GM12878 (cell line): Measurements from ENCODE around the gene ACE. TPM values are rescaled to one million over a fixed set of nuclear protein-coding genes. Genes with fewer than 3 reads are reported as not detected.
A peak's percentile ranks its signal among the peaks of the same experiment; 100 is the strongest.

Source experiments
- BHLHE40 ChIP-seq, 2 experiments: fragments of 450-650 bp in 1 of 2; IDR thresholded peaks; 2 replicates each; pipeline ENCODE4 v1.6.1; 2011 to 2017; ENCODE audit warnings: low read depth in 2 of 2, borderline replicate concordance in 1 of 2, improper control_type of control experiment in 1 of 2, low read length in 1 of 2, mild to moderate bottlenecking in 1 of 2
- CBX5 ChIP-seq: sonication (generic); IDR thresholded peaks from 2 replicates; pipeline ENCODE4 v1.6.1; 2016; ENCODE audit warnings: low read depth, moderate library complexity, mild to moderate bottlenecking, inconsistent platforms
- CHD4 ChIP-seq: fragments of 200-600 bp; sonication (generic); IDR thresholded peaks from 2 replicates; pipeline ENCODE4 v1.6.1; 2016; ENCODE audit warnings: mild to moderate bottlenecking
- NBN ChIP-seq: fragments of 450-650 bp; IDR thresholded peaks from 2 replicates; pipeline ENCODE4 v1.6.1; 2016
- PML ChIP-seq: IDR thresholded peaks from 2 replicates; pipeline ENCODE4 v1.6.1; 2012; ENCODE audit warnings: low read length, inconsistent platforms
- POU2F2 ChIP-seq: IDR thresholded peaks from 3 replicates; pipeline ENCODE4 v1.6.1; 2011; ENCODE audit warnings: low read depth, mild to moderate bottlenecking, low read length, borderline replicate concordance
- SIN3A ChIP-seq: IDR thresholded peaks from 2 replicates; pipeline ENCODE4 v1.6.1; 2012; ENCODE audit warnings: low read depth, low read length, improper control_type of control experiment
- STAT1 ChIP-seq: fragments of 450-650 bp; conservative IDR thresholded peaks from 2 replicates; pipeline ENCODE4 v1.6.1; 2014; ENCODE audit warnings: antibody characterized with exemption, mild to moderate bottlenecking
- TBL1XR1 ChIP-seq: IDR thresholded peaks from 2 replicates; pipeline ENCODE4 v1.6.1; 2012; ENCODE audit warnings: low read depth, low read length, improper control_type of control experiment
- YBX1 ChIP-seq: fragments of 450-650 bp; IDR thresholded peaks from 2 replicates; pipeline ENCODE4 v1.6.1; 2016; ENCODE audit warnings: antibody characterized with exemption
- polyA plus RNA-seq, 11 experiments: library from polyadenylated mRNA; depleted of rRNA in 4 of 11; unstranded in 6 of 11; stranded (reverse) in 5 of 11; fragments of >200 nt; fragmentation: Nextera tagmentation in 4 of 11; fragmentation: Illumina TruSeq in 1 of 11; extraction: Ambion mirVana in 4 of 11; extraction: Trizol in 1 of 11; gene quantifications; 1 replicate in 1 of 11; 2 replicates in 10 of 11; pipeline versions ENCODE4 v1.2.1 to v1.2.3, GENCODE V29; 2011 to 2016; ENCODE audit warnings: inconsistent platforms in 2 of 11, missing spikeins in 2 of 11, low read depth in 1 of 11
- total RNA-seq, 4 experiments: library from RNA; depleted of rRNA in 3 of 4; stranded (reverse); fragments of >200 nt in 3 of 4; fragmentation: Illumina TruSeq in 1 of 4; extraction: Trizol in 1 of 4; gene quantifications; 2 replicates each; pipeline versions ENCODE4 v1.2.1 to v1.2.3, GENCODE V29; 2013 to 2021
- TF ChIP-seq, protein P1 (sequence below): fragments of 450-650 bp; IDR thresholded peaks from 2 replicates; pipeline ENCODE4 v1.6.1; 2018; ENCODE audit warnings: borderline replicate concordance, mild to moderate bottlenecking; ENCODE audit not compliant: partially characterized antibody
- TF ChIP-seq, protein P2 (sequence below): fragments of 450-650 bp; IDR thresholded peaks from 2 replicates; pipeline ENCODE4 v1.6.1; 2016; ENCODE audit warnings: mild to moderate bottlenecking
- TF ChIP-seq, protein P3 (sequence below): IDR thresholded peaks from 2 replicates; pipeline ENCODE4 v1.6.1; 2012; ENCODE audit warnings: low read depth, low read length, improper control_type of control experiment
- TF ChIP-seq, protein P4 (sequence below): fragments of 450-650 bp; formaldehyde crosslinking; IDR thresholded peaks from 2 replicates; pipeline ENCODE4 v1.4.0; 2022; ENCODE audit warnings: mild to moderate bottlenecking, moderate library complexity
- TF ChIP-seq, protein P5 (sequence below): IDR thresholded peaks from 2 replicates; pipeline ENCODE4 v1.6.1; 2012; ENCODE audit warnings: low read depth, low read length, improper control_type of control experiment
- TF ChIP-seq, protein P6 (sequence below): IDR thresholded peaks from 2 replicates; pipeline ENCODE4 v1.6.1; 2012; ENCODE audit warnings: low read depth, low read length, improper control_type of control experiment
- TF ChIP-seq, protein P7 (sequence below): fragments of 450-650 bp; conservative IDR thresholded peaks from 2 replicates; pipeline ENCODE4 v1.6.1; 2017; ENCODE audit warnings: mild to moderate bottlenecking, moderate library complexity

The ACE gene
- total and polyA plus RNA-seq, 10 of the 15 experiments (the other 5 are each of a cell fraction or from before 2014, with no cell fraction given): 0.46 TPM; not detected in 9

DNA sequence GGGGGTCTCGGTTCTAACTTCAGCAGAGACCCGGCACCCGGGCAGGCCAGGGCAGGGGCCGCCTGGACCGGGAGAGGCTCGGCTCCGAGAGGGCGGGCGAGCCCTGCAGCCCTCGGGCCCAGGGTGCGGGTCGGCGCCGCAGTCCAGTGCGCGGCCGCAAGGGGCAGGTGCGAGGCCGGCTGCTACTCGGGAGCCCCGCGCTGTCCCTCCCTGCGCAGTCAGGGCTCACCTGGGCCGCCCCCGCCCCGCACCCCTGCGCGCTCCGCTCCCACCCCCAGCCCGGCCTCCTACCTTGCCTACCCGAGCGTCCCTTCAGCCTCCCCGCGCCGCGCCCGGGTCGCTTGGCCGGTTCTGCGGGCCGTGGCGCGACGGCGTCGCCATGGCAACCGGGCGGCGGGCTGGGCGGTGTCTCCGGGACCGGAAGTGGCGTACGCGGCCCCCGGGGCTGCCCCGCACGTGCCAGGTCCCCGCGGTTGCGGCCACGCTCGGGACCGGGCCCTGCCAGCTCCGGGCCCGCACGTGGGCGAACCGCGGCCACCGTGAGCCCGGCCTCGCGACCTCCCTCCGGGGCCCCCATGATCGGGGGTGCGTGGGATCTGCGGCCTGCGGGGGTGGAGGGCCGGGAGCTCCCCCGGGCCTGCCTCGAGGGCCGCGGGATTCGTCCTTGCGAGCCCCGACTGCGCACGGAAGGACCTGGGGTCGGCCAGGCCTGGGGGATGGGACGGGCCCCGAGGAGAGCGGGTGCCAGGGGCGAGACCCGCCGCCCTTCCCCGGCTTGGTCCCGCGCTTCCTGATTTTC is 30.7 kb upstream of the ACE start, which contains the start of gene CYB561 (continued):
- TF ChIP-seq, protein P1, sequence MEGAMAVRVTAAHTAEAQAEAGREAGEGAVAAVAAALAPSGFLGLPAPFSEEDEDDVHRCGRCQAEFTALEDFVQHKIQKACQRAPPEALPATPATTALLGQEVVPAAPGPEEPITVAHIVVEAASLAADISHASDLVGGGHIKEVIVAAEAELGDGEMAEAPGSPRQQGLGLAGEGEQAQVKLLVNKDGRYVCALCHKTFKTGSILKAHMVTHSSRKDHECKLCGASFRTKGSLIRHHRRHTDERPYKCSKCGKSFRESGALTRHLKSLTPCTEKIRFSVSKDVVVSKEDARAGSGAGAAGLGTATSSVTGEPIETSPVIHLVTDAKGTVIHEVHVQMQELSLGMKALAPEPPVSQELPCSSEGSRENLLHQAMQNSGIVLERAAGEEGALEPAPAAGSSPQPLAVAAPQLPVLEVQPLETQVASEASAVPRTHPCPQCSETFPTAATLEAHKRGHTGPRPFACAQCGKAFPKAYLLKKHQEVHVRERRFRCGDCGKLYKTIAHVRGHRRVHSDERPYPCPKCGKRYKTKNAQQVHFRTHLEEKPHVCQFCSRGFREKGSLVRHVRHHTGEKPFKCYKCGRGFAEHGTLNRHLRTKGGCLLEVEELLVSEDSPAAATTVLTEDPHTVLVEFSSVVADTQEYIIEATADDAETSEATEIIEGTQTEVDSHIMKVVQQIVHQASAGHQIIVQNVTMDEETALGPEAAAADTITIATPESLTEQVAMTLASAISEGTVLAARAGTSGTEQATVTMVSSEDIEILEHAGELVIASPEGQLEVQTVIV: no peak
- no peak for TF ChIP-seq CBX5
- no peak; the same call in 1 of the 2 replicates for TF ChIP-seq SIN3A
- TF ChIP-seq NBN: no peak
- no peak for TF ChIP-seq POU2F2
- TF ChIP-seq, protein P2, sequence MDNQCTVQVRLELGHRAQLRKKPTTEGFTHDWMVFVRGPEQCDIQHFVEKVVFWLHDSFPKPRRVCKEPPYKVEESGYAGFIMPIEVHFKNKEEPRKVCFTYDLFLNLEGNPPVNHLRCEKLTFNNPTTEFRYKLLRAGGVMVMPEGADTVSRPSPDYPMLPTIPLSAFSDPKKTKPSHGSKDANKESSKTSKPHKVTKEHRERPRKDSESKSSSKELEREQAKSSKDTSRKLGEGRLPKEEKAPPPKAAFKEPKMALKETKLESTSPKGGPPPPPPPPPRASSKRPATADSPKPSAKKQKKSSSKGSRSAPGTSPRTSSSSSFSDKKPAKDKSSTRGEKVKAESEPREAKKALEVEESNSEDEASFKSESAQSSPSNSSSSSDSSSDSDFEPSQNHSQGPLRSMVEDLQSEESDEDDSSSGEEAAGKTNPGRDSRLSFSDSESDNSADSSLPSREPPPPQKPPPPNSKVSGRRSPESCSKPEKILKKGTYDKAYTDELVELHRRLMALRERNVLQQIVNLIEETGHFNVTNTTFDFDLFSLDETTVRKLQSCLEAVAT: no peak
- TF ChIP-seq PML: no peak
- TF ChIP-seq BHLHE40 (IDR thresholded peaks at IDR 0.05; ENCODE audit: borderline replicate concordance in 1 of 2, low read depth in 2 of 2, low read length in 1 of 2): peak; percentile 100
- no peak for TF ChIP-seq YBX1
- TF ChIP-seq, protein P3, sequence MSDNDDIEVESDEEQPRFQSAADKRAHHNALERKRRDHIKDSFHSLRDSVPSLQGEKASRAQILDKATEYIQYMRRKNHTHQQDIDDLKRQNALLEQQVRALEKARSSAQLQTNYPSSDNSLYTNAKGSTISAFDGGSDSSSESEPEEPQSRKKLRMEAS: peak; percentile 37; the same call in 1 of the 2 replicates
- TF ChIP-seq, protein P4, sequence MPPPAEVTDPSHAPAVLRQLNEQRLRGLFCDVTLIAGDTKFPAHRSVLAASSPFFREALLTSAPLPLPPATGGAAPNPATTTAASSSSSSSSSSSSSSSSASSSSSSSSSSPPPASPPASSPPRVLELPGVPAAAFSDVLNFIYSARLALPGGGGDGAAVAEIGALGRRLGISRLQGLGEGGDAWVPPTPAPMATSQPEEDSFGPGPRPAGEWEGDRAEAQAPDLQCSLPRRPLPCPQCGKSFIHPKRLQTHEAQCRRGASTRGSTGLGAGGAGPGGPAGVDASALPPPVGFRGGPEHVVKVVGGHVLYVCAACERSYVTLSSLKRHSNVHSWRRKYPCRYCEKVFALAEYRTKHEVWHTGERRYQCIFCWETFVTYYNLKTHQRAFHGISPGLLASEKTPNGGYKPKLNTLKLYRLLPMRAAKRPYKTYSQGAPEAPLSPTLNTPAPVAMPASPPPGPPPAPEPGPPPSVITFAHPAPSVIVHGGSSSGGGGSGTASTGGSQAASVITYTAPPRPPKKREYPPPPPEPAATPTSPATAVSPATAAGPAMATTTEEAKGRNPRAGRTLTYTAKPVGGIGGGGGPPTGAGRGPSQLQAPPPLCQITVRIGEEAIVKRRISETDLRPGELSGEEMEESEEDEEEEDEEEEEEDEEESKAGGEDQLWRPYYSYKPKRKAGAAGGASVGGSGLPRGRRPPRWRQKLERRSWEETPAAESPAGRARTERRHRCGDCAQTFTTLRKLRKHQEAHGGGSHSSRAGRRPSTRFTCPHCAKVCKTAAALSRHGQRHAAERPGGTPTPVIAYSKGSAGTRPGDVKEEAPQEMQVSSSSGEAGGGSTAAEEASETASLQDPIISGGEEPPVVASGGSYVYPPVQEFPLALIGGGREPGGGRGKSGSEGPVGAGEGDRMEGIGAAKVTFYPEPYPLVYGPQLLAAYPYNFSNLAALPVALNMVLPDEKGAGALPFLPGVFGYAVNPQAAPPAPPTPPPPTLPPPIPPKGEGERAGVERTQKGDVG: no peak
- TF ChIP-seq TBL1XR1: 0 out of 2 replicates have a peak, but pooled peaks have one; percentile 18
- TF ChIP-seq, protein P5, sequence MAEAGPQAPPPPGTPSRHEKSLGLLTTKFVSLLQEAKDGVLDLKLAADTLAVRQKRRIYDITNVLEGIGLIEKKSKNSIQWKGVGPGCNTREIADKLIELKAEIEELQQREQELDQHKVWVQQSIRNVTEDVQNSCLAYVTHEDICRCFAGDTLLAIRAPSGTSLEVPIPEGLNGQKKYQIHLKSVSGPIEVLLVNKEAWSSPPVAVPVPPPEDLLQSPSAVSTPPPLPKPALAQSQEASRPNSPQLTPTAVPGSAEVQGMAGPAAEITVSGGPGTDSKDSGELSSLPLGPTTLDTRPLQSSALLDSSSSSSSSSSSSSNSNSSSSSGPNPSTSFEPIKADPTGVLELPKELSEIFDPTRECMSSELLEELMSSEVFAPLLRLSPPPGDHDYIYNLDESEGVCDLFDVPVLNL: no peak
- TF ChIP-seq, protein P6, sequence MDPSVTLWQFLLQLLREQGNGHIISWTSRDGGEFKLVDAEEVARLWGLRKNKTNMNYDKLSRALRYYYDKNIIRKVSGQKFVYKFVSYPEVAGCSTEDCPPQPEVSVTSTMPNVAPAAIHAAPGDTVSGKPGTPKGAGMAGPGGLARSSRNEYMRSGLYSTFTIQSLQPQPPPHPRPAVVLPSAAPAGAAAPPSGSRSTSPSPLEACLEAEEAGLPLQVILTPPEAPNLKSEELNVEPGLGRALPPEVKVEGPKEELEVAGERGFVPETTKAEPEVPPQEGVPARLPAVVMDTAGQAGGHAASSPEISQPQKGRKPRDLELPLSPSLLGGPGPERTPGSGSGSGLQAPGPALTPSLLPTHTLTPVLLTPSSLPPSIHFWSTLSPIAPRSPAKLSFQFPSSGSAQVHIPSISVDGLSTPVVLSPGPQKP: peak; percentile 58
- TF ChIP-seq STAT1: no peak
- TF ChIP-seq CHD4: no peak
- TF ChIP-seq, protein P7, sequence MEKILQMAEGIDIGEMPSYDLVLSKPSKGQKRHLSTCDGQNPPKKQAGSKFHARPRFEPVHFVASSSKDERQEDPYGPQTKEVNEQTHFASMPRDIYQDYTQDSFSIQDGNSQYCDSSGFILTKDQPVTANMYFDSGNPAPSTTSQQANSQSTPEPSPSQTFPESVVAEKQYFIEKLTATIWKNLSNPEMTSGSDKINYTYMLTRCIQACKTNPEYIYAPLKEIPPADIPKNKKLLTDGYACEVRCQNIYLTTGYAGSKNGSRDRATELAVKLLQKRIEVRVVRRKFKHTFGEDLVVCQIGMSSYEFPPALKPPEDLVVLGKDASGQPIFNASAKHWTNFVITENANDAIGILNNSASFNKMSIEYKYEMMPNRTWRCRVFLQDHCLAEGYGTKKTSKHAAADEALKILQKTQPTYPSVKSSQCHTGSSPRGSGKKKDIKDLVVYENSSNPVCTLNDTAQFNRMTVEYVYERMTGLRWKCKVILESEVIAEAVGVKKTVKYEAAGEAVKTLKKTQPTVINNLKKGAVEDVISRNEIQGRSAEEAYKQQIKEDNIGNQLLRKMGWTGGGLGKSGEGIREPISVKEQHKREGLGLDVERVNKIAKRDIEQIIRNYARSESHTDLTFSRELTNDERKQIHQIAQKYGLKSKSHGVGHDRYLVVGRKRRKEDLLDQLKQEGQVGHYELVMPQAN: peak; percentile 55
